ENCODE measurements around the gene XDH.

XDH gene

GRCh38 chr2:31287654-31288053 lies 126.9 kb downstream of the XDH start:
- DNase-seq (ENCODE audit: low read depth in 3 of 3, low spot score in 1 of 3): no peak

DNA sequence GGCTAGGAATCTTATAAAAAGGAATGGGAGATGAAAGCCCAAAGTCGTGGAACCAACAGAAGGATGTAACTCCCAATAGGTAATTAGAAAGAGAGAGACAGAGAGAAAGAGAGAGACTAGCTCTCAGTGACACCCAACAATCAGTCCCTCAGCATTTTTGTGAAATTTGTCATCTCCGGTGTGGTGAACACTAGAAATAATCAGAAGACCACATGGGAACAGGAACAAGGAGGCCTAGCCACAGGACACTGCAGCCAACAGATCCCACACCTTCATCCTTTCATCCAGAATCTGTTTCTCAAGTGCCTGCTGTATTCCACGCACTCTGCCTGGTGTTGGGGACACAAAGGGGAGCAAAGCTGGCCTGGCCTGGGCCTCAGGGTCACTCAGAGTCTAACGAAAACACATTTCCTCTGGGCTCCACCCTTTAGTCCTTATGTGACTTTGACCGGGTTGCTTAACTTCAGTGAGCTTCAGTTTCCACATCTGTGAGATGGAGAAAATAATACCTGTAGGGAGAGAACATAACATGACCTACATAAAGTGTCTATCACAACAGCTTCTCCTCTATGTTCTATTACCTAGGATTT lies 127.5 kb downstream of the XDH start:
- DNase-seq (ENCODE audit: low read depth in 3 of 3, low spot score in 1 of 3): no peak

DNA sequence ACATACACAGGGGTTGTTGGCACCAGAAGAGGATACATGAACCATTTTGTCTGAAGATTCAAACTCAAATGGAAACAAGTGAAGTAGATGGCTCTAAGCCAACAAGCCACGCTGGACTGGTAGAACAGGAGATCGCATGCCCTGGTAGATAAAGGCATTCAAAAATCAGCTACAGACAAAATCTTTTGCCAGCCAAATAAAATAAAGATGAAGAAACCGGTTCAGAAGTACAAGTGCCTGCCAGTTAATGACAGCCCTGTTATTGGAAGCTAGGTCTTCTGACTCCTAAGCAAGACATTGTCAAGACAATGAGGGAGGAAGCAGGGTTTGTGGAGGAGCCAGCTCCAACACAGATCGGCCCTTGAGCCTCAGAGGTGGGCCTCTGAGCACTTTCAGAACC lies 128.3 kb downstream of the XDH start:
- DNase-seq (ENCODE audit: low read depth in 3 of 3, low spot score in 1 of 3): no peak

Data from stimulated activated CD4-positive, alpha-beta T cell treated with anti-CD3 and anti-CD28 coated beads, TNF-alpha, amount 100 ng/mL, for 1 hour (primary cell).